A673 (cell line): ENCODE data around the gene TAAR9.

Experiments
- EZH2 ChIP-seq: fragments of 200-600 bp; sonication (generic); IDR thresholded peaks from 2 replicates; pipeline ENCODE4 v1.6.1; 2017; ENCODE audit warnings: borderline replicate concordance, low read depth, mild to moderate bottlenecking, mixed read lengths, antibody characterized with exemption, low read length; ENCODE audit not compliant: poor library complexity, severe bottlenecking
- TF ChIP-seq, protein P1 (sequence below): fragments of 300-800, 200-600 bp; sonication (generic); conservative IDR thresholded peaks from 2 replicates; pipeline ENCODE4 v1.5.1; 2017; ENCODE audit warnings: low read depth, mild to moderate bottlenecking, antibody characterized with exemption, low read length, moderate library complexity, mixed read lengths

DNA sequence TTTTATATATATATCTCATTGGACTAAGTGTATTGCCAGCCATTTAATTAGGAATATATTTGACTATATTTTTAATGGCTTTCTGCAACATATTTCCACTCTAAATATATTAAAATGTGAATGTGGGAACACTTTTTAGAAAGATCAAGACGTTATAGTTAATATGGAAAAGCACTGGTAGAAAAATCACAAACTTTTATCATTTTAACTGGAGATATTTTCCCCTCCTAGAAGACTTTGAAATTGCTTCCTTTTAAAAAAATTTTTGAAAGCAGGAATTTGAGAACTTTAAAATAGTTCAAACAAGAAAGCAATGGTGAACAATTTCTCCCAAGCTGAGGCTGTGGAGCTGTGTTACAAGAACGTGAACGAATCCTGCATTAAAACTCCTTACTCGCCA lies at the start of gene TAAR9:
- TF ChIP-seq, protein P1, sequence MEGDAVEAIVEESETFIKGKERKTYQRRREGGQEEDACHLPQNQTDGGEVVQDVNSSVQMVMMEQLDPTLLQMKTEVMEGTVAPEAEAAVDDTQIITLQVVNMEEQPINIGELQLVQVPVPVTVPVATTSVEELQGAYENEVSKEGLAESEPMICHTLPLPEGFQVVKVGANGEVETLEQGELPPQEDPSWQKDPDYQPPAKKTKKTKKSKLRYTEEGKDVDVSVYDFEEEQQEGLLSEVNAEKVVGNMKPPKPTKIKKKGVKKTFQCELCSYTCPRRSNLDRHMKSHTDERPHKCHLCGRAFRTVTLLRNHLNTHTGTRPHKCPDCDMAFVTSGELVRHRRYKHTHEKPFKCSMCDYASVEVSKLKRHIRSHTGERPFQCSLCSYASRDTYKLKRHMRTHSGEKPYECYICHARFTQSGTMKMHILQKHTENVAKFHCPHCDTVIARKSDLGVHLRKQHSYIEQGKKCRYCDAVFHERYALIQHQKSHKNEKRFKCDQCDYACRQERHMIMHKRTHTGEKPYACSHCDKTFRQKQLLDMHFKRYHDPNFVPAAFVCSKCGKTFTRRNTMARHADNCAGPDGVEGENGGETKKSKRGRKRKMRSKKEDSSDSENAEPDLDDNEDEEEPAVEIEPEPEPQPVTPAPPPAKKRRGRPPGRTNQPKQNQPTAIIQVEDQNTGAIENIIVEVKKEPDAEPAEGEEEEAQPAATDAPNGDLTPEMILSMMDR = no peak
- no peak for TF ChIP-seq EZH2
